Suprapubic skin (tissue), 4 donors: ENCODE data around the gene TNIP3. TPM values are rescaled to one million over a fixed set of nuclear protein-coding genes. Genes with fewer than 3 reads are reported as not detected.

Source experiments
- DNase-seq, 2 donors: peaks; one replicate each; pipeline ENCODE4 v3.0.0-alpha.2; 2019; ENCODE audit warnings: low spot score in 2 of 2
- H3K27ac ChIP-seq: fragments of 200-600 bp; sonication (generic); one replicate; pipeline ENCODE4 v1.5.1; 2019
- H3K27me3 ChIP-seq: fragments of 200-600 bp; sonication (generic); one replicate; pipeline ENCODE4 v1.5.1; 2019
- H3K36me3 ChIP-seq: fragments of 200-600 bp; sonication (generic); one replicate; pipeline ENCODE4 v1.5.1; 2019
- H3K4me1 ChIP-seq: fragments of 200-600 bp; sonication (generic); one replicate; pipeline ENCODE4 v1.5.1; 2019
- H3K4me3 ChIP-seq: fragments of 200-600 bp; sonication (generic); one replicate; pipeline ENCODE4 v1.5.1; 2019; ENCODE audit warnings: mild to moderate bottlenecking
- H3K9me3 ChIP-seq: fragments of 200-600 bp; sonication (generic); one replicate; pipeline ENCODE4 v1.5.1; 2019
- EP300 ChIP-seq: sonication (generic); formaldehyde crosslinking; IDR thresholded peaks from one replicate; pipeline ENCODE4 v1.6.1; 2017; ENCODE audit warnings: antibody characterized with exemption
- POLR2A ChIP-seq, 2 donors: fragments of 450-650 bp; IDR thresholded peaks; one replicate each; pipeline ENCODE4 v1.6.1; 2017; ENCODE audit warnings: antibody characterized with exemption in 2 of 2, mild to moderate bottlenecking in 2 of 2, moderate library complexity in 2 of 2
- POLR2AphosphoS5 ChIP-seq, 3 donors: sonication (generic); formaldehyde crosslinking; IDR thresholded peaks; one replicate each; pipeline ENCODE4 v1.6.1; 2017; ENCODE audit warnings: antibody characterized with exemption in 3 of 3
- WGBS: methylation state at CpG from one replicate; pipeline ENCODE4 v1.1.5; 2018; 5-methylcytosine and 5-hydroxymethylcytosine counted together
- total RNA-seq, 4 donors: library from RNA; depleted of rRNA; stranded (reverse); fragments of >200 nt; gene quantifications; one replicate each; pipeline ENCODE4 v1.1.0, GENCODE V29; 2016
- TF ChIP-seq, protein P1 (sequence below), 2 donors: fragments of 200-600 bp in 1 of 2; fragments of 450-650 bp in 1 of 2; sonication (generic) in 1 of 2; IDR thresholded peaks; one replicate each; pipeline ENCODE4 v1.5.1; 2016 to 2019; ENCODE audit warnings: antibody characterized with exemption in 2 of 2, mild to moderate bottlenecking in 1 of 2, moderate library complexity in 1 of 2

The TNIP3 gene
- total RNA-seq, 4 donors from 2014 or later, result not detected

GRCh38 chr4:121150486-121150885 is 13.6 kb downstream of the TNIP3 start:
- H3K4me1 ChIP-seq, result no peaks in the 10 kb centered on the region

GRCh38 chr4:121150003-121150402 is 14.1 kb downstream of the TNIP3 start:
- Histone ChIP-seq H3K27ac (no peak overlapping the region), H3K36me3 (no peaks in the 10 kb centered on the region), H3K4me1 (no peaks in the 10 kb centered on the region), H3K4me3 (no peak overlapping the region), H3K27me3 (no peaks in the 10 kb centered on the region), H3K9me3 (no peaks in the 10 kb centered on the region)
- 90% methylated on average over 4 of the region's 4 CpGs for WGBS
- DNase-seq, result no peak
- TF ChIP-seq EP300, result no peak
- TF ChIP-seq POLR2AphosphoS5 (IDR thresholded peaks at IDR 0.05), result no peak
- no peak for TF ChIP-seq POLR2A (IDR thresholded peaks at IDR 0.05)
- TF ChIP-seq, protein P1, sequence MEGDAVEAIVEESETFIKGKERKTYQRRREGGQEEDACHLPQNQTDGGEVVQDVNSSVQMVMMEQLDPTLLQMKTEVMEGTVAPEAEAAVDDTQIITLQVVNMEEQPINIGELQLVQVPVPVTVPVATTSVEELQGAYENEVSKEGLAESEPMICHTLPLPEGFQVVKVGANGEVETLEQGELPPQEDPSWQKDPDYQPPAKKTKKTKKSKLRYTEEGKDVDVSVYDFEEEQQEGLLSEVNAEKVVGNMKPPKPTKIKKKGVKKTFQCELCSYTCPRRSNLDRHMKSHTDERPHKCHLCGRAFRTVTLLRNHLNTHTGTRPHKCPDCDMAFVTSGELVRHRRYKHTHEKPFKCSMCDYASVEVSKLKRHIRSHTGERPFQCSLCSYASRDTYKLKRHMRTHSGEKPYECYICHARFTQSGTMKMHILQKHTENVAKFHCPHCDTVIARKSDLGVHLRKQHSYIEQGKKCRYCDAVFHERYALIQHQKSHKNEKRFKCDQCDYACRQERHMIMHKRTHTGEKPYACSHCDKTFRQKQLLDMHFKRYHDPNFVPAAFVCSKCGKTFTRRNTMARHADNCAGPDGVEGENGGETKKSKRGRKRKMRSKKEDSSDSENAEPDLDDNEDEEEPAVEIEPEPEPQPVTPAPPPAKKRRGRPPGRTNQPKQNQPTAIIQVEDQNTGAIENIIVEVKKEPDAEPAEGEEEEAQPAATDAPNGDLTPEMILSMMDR (IDR thresholded peaks at IDR 0.05), result no peak

More at GRCh38 chr4:121150486-121150885, 13.6 kb downstream of the TNIP3 start:
- Histone ChIP-seq H3K36me3 (no peaks in the 10 kb centered on the region), H3K9me3 (no peaks in the 10 kb centered on the region), H3K27ac (no peak overlapping the region), H3K4me3 (no peak overlapping the region), H3K27me3 (no peaks in the 10 kb centered on the region)
- TF ChIP-seq POLR2A (IDR thresholded peaks at IDR 0.05) (no peak), POLR2AphosphoS5 (IDR thresholded peaks at IDR 0.05) (no peak), EP300 (no peak)
- TF ChIP-seq, protein P1 (IDR thresholded peaks at IDR 0.05), result no peak
- 88% methylated on average over 1 of the region's 1 CpG for WGBS
- no peak for DNase-seq

- H3K27me3 ChIP-seq, result no peaks in the 10 kb centered on the region
- TF ChIP-seq EP300 (no peak), POLR2A (IDR thresholded peaks at IDR 0.05) (no peak), POLR2AphosphoS5 (IDR thresholded peaks at IDR 0.05) (no peak)
- TF ChIP-seq, protein P1 (IDR thresholded peaks at IDR 0.05), result no peak
- H3K36me3 ChIP-seq, result no peaks in the 10 kb centered on the region
- no peaks in the 10 kb centered on the region for H3K9me3 ChIP-seq
- no peak for DNase-seq
- H3K27ac ChIP-seq, result no peak overlapping the region
- no peak overlapping the region for H3K4me3 ChIP-seq
- H3K4me1 ChIP-seq, result no peaks in the 10 kb centered on the region
Measured at GRCh38 chr4:121148621-121149020, 15.5 kb downstream of the TNIP3 start.

- WGBS, result 54% methylated on average over 4 of the region's 4 CpGs
- H3K36me3 ChIP-seq, result no peaks in the 10 kb centered on the region
- no peak overlapping the region for H3K27ac ChIP-seq
- H3K4me1 ChIP-seq, result no peaks in the 10 kb centered on the region
- H3K27me3 ChIP-seq, result no peaks in the 10 kb centered on the region
- no peak for DNase-seq
- no peak overlapping the region for H3K4me3 ChIP-seq
- TF ChIP-seq, protein P1 (IDR thresholded peaks at IDR 0.05), result no peak
- TF ChIP-seq POLR2A (IDR thresholded peaks at IDR 0.05) (no peak), POLR2AphosphoS5 (IDR thresholded peaks at IDR 0.05) (no peak)
- H3K9me3 ChIP-seq, result no peaks in the 10 kb centered on the region
Measured at GRCh38 chr4:121148000-121148399, 16.1 kb downstream of the TNIP3 start.

DNA sequence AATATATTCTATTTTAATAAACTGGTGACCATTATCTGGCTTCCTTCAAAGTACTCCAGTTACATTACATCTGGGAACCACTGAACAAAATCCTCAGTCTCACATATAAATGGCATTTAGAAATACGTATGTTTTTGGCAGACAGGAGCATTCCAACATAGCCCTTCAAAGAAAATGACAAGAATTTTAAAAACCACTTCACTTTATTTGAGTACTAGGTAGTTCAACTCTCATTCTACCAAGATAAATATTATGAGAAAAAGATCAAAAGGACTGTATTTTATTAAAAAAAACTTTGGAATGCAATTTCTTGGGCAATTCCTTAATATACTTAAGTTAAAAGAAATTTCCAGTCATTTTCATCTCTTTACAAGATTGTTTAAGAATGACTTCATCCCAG is 17.6 kb downstream of the TNIP3 start:
- H3K27me3 ChIP-seq, result no peaks in the 10 kb centered on the region
- H3K27ac ChIP-seq, result no peak overlapping the region
- H3K9me3 ChIP-seq, result no peaks in the 10 kb centered on the region
- no peaks in the 10 kb centered on the region for H3K4me1 ChIP-seq
- DNase-seq, result no peak
- no peaks in the 10 kb centered on the region for H3K36me3 ChIP-seq
- no peak overlapping the region for H3K4me3 ChIP-seq
- no peak for TF ChIP-seq POLR2A (IDR thresholded peaks at IDR 0.05)
- TF ChIP-seq, protein P1 (IDR thresholded peaks at IDR 0.05), result no peak
- no peak for TF ChIP-seq EP300
- no peak for TF ChIP-seq POLR2AphosphoS5 (IDR thresholded peaks at IDR 0.05)
- WGBS, result 43% methylated on average over 1 of the region's 1 CpG
